ENCODE measurements around the gene ATP8A1.
"Not testable (repeated sequence)": the region's sequence is repeated elsewhere in the genome, so short reads cannot be mapped to it uniquely, and the experiment has no call there.

The ATP8A1 gene

GRCh38 chr4:42377497-42377896, 279.4 kb downstream of the ATP8A1 start:
- no peak for DNase-seq (ENCODE audit: low read depth in 1 of 2, low spot score in 1 of 2)

DNA sequence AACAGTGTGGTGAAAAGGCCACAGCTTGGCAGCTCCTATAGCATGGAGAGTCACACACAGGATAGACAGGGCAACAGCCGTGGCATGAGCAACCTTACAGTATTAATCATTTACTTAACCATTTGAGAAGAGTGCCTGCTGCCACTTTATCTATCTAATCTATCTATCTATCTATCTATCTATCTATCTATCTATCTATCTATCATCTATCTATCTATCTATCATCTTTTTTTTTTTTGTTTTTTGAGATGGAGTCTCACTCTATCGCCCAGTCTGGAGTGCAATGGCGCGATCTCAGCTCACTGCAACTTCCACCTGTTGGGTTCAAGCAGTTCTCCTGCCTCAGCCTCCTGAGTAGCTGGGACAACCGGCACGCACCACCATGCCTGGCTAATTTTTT, 284.6 kb downstream of the ATP8A1 start:
- DNase-seq (ENCODE audit: low read depth in 1 of 2, low spot score in 1 of 2): not testable (repeated sequence)

GRCh38 chr4:42371305-42372252, 285.3 kb downstream of the ATP8A1 start:
- no peak for DNase-seq (ENCODE audit: low read depth in 1 of 2, low spot score in 1 of 2)

- DNase-seq (ENCODE audit: low read depth in 1 of 2, low spot score in 1 of 2): no peak
Measured at GRCh38 chr4:42369489-42369888, 287.4 kb downstream of the ATP8A1 start.

- DNase-seq (ENCODE audit: low read depth in 1 of 2, low spot score in 1 of 2): no peak
Measured at GRCh38 chr4:42366959-42367358, 289.9 kb downstream of the ATP8A1 start.

- no peak for DNase-seq (ENCODE audit: low read depth in 1 of 2, low spot score in 1 of 2)
Measured at GRCh38 chr4:42364266-42365053, 292.4 kb downstream of the ATP8A1 start.

- DNase-seq (ENCODE audit: low read depth in 1 of 2, low spot score in 1 of 2): no peak
Measured at GRCh38 chr4:42363614-42364013, 293.3 kb downstream of the ATP8A1 start.

GRCh38 chr4:42362591-42362990, 294.3 kb downstream of the ATP8A1 start:
- DNase-seq (ENCODE audit: low read depth in 1 of 2, low spot score in 1 of 2): no peak

- DNase-seq (ENCODE audit: low read depth in 1 of 2, low spot score in 1 of 2): no peak
Measured at GRCh38 chr4:42361456-42361855, 295.4 kb downstream of the ATP8A1 start.

- DNase-seq (ENCODE audit: low read depth in 1 of 2, low spot score in 1 of 2): no peak
Measured at GRCh38 chr4:42360256-42360669, 296.6 kb downstream of the ATP8A1 start.

DNA sequence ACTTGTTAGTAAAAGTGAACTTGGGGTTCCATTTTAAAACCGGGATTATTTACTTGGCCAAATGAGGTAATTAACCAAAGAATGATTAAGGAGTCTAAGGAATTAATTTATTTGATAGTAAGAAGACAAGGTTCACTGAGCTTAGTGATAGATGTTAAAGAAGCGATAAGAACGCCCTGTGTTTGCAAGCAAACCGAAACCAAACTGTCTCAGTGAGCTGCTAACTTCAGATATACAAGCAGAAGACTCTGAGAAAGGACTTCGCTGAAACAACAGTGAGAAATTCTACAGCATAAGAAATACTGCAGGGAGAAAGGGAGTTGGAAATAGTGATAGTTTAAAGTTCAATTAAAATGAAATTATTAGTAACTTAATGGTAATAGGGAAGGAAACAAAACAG, 297.2 kb downstream of the ATP8A1 start:
- no peak for DNase-seq (ENCODE audit: low read depth in 1 of 2, low spot score in 1 of 2)
